NCI-H146 treated with DMSO at 0.1 percent for 48 hours (cell line): Measurements from ENCODE around the gene XDH.

Experiments
- DNase-seq: peaks from one replicate; lab custom pipeline; 2025; ENCODE audit not compliant: unreplicated experiment; lab: John Stamatoyannopoulos, UW

The XDH gene

GRCh38 chr2:31287654-31288053 lies 126.9 kb downstream of the XDH start:
- no peak for DNase-seq

GRCh38 chr2:31286961-31287550 lies 127.5 kb downstream of the XDH start:
- no peak for DNase-seq

GRCh38 chr2:31286230-31286629 lies 128.3 kb downstream of the XDH start:
- no peak for DNase-seq
